Gastrocnemius medialis (tissue), 4 donors: ENCODE results near the gene NEMP2.

ENCODE experiments used
- CTCF ChIP-seq, 5 experiments: fragments of 450-650 bp in 3 of 5; fragments of 200-600 bp in 2 of 5; sonication (generic) in 2 of 5; IDR thresholded peaks in 4 of 5; conservative IDR thresholded peaks in 1 of 5; 1 replicate in 4 of 5; 2 replicates in 1 of 5; pipeline ENCODE4 v1.5.1; 2016 to 2019; ENCODE audit warnings: antibody characterized with exemption in 5 of 5, mild to moderate bottlenecking in 3 of 5, moderate library complexity in 3 of 5
- POLR2A ChIP-seq, 2 donors: fragments of 450-650 bp; IDR thresholded peaks; one replicate each; pipeline ENCODE4 v1.6.1; 2017; ENCODE audit warnings: antibody characterized with exemption in 2 of 2, mild to moderate bottlenecking in 2 of 2, moderate library complexity in 2 of 2

- TF ChIP-seq CTCF (IDR thresholded peaks at IDR 0.05 in 4 of 5, conservative IDR thresholded peaks at IDR 0.05 in 1 of 5) = no peak
- no peak for TF ChIP-seq POLR2A (IDR thresholded peaks at IDR 0.05)
These were observed 72.3 kb downstream of the NEMP2 start for GRCh38 chr2:190462181-190462580.
